ENCODE results near the gene NPTN.

The NPTN gene

GRCh38 chr15:73626072-73626471 is 7.1 kb downstream of the NPTN start:
- no peak overlapping the region for H3K4me3 ChIP-seq (ENCODE audit: low read length)
- no peak for TF ChIP-seq ZNF274 (IDR thresholded peaks at IDR 0.05; ENCODE audit: low read depth, low read length)

GRCh38 chr15:73624530-73624929 is 8.7 kb downstream of the NPTN start:
- no peak for TF ChIP-seq ZNF274 (IDR thresholded peaks at IDR 0.05; ENCODE audit: low read depth, low read length)
- H3K4me3 ChIP-seq (ENCODE audit: low read length): no peak overlapping the region

GRCh38 chr15:73621286-73621826 is 11.8 kb downstream of the NPTN start:
- no peak for TF ChIP-seq ZNF274 (IDR thresholded peaks at IDR 0.05; ENCODE audit: low read depth, low read length)
- H3K4me3 ChIP-seq (ENCODE audit: low read length): no peak overlapping the region

GRCh38 chr15:73620078-73620477 is 13.1 kb downstream of the NPTN start:
- no peak overlapping the region for H3K4me3 ChIP-seq (ENCODE audit: low read length)
- TF ChIP-seq ZNF274 (IDR thresholded peaks at IDR 0.05; ENCODE audit: low read depth, low read length): no peak

GRCh38 chr15:73617913-73618312 is 15.3 kb downstream of the NPTN start:
- TF ChIP-seq ZNF274 (IDR thresholded peaks at IDR 0.05; ENCODE audit: low read depth, low read length): no peak
- H3K4me3 ChIP-seq (ENCODE audit: low read length): no peak overlapping the region

GRCh38 chr15:73617301-73617831 is 15.8 kb downstream of the NPTN start:
- no peak for TF ChIP-seq ZNF274 (IDR thresholded peaks at IDR 0.05; ENCODE audit: low read depth, low read length)
- no peak overlapping the region for H3K4me3 ChIP-seq (ENCODE audit: low read length)

- H3K4me3 ChIP-seq (ENCODE audit: low read length): no peak overlapping the region
- TF ChIP-seq ZNF274 (IDR thresholded peaks at IDR 0.05; ENCODE audit: low read depth, low read length): no peak
Measured at GRCh38 chr15:73608941-73609340, 24.2 kb downstream of the NPTN start.

GRCh38 chr15:73608475-73608874 is 24.7 kb downstream of the NPTN start:
- no peak overlapping the region for H3K4me3 ChIP-seq (ENCODE audit: low read length)
- no peak for TF ChIP-seq ZNF274 (IDR thresholded peaks at IDR 0.05; ENCODE audit: low read depth, low read length)

- TF ChIP-seq ZNF274 (IDR thresholded peaks at IDR 0.05; ENCODE audit: low read depth, low read length): no peak
- H3K4me3 ChIP-seq (ENCODE audit: low read length): no peak overlapping the region
Measured at GRCh38 chr15:73607843-73608242, 25.3 kb downstream of the NPTN start.

GRCh38 chr15:73607405-73607804 is 25.8 kb downstream of the NPTN start:
- no peak for TF ChIP-seq ZNF274 (IDR thresholded peaks at IDR 0.05; ENCODE audit: low read depth, low read length)
- no peak overlapping the region for H3K4me3 ChIP-seq (ENCODE audit: low read length)

- H3K4me3 ChIP-seq (ENCODE audit: low read length): no peak overlapping the region
- no peak for TF ChIP-seq ZNF274 (IDR thresholded peaks at IDR 0.05; ENCODE audit: low read depth, low read length)
Measured at GRCh38 chr15:73605759-73606436, 27.3 kb downstream of the NPTN start.

- no peak overlapping the region for H3K4me3 ChIP-seq (ENCODE audit: low read length)
- no peak for TF ChIP-seq ZNF274 (IDR thresholded peaks at IDR 0.05; ENCODE audit: low read depth, low read length)
Measured at GRCh38 chr15:73604477-73604876, 28.7 kb downstream of the NPTN start.

- no peak for TF ChIP-seq ZNF274 (IDR thresholded peaks at IDR 0.05; ENCODE audit: low read depth, low read length)
- no peak overlapping the region for H3K4me3 ChIP-seq (ENCODE audit: low read length)
Measured at GRCh38 chr15:73602992-73603391, 30.2 kb downstream of the NPTN start.

- TF ChIP-seq ZNF274 (IDR thresholded peaks at IDR 0.05; ENCODE audit: low read depth, low read length): no peak
- no peak overlapping the region for H3K4me3 ChIP-seq (ENCODE audit: low read length)
Measured at GRCh38 chr15:73602446-73602843, 30.7 kb downstream of the NPTN start.
